Suprapubic skin (tissue), 4 donors: Measurements from ENCODE around the gene TMTC2. TPM values are rescaled to one million over a fixed set of nuclear protein-coding genes. Genes with fewer than 3 reads are reported as not detected.

Experiments used
- DNase-seq, 2 donors: peaks; one replicate each; pipeline ENCODE4 v3.0.0-alpha.2; 2019; ENCODE audit warnings: low spot score in 2 of 2
- H3K27ac ChIP-seq: fragments of 200-600 bp; sonication (generic); one replicate; pipeline ENCODE4 v1.5.1; 2019
- H3K27me3 ChIP-seq: fragments of 200-600 bp; sonication (generic); one replicate; pipeline ENCODE4 v1.5.1; 2019
- H3K36me3 ChIP-seq: fragments of 200-600 bp; sonication (generic); one replicate; pipeline ENCODE4 v1.5.1; 2019
- H3K4me1 ChIP-seq: fragments of 200-600 bp; sonication (generic); one replicate; pipeline ENCODE4 v1.5.1; 2019
- H3K4me3 ChIP-seq: fragments of 200-600 bp; sonication (generic); one replicate; pipeline ENCODE4 v1.5.1; 2019; ENCODE audit warnings: mild to moderate bottlenecking
- H3K9me3 ChIP-seq: fragments of 200-600 bp; sonication (generic); one replicate; pipeline ENCODE4 v1.5.1; 2019
- EP300 ChIP-seq: sonication (generic); formaldehyde crosslinking; IDR thresholded peaks from one replicate; pipeline ENCODE4 v1.6.1; 2017; ENCODE audit warnings: antibody characterized with exemption
- POLR2A ChIP-seq, 2 donors: fragments of 450-650 bp; IDR thresholded peaks; one replicate each; pipeline ENCODE4 v1.6.1; 2017; ENCODE audit warnings: antibody characterized with exemption in 2 of 2, mild to moderate bottlenecking in 2 of 2, moderate library complexity in 2 of 2
- POLR2AphosphoS5 ChIP-seq, 3 donors: sonication (generic); formaldehyde crosslinking; IDR thresholded peaks; one replicate each; pipeline ENCODE4 v1.6.1; 2017; ENCODE audit warnings: antibody characterized with exemption in 3 of 3
- WGBS: methylation state at CpG from one replicate; pipeline ENCODE4 v1.1.5; 2018; 5-methylcytosine and 5-hydroxymethylcytosine counted together
- total RNA-seq, 4 donors: library from RNA; depleted of rRNA; stranded (reverse); fragments of >200 nt; gene quantifications; one replicate each; pipeline ENCODE4 v1.1.0, GENCODE V29; 2016
- TF ChIP-seq, protein P1 (sequence below), 2 donors: fragments of 200-600 bp in 1 of 2; fragments of 450-650 bp in 1 of 2; sonication (generic) in 1 of 2; IDR thresholded peaks; one replicate each; pipeline ENCODE4 v1.5.1; 2016 to 2019; ENCODE audit warnings: antibody characterized with exemption in 2 of 2, mild to moderate bottlenecking in 1 of 2, moderate library complexity in 1 of 2

Gene TMTC2
- total RNA-seq, 4 donors from 2014 or later: 16.7 to 21.1 (median 18.9) TPM

DNA sequence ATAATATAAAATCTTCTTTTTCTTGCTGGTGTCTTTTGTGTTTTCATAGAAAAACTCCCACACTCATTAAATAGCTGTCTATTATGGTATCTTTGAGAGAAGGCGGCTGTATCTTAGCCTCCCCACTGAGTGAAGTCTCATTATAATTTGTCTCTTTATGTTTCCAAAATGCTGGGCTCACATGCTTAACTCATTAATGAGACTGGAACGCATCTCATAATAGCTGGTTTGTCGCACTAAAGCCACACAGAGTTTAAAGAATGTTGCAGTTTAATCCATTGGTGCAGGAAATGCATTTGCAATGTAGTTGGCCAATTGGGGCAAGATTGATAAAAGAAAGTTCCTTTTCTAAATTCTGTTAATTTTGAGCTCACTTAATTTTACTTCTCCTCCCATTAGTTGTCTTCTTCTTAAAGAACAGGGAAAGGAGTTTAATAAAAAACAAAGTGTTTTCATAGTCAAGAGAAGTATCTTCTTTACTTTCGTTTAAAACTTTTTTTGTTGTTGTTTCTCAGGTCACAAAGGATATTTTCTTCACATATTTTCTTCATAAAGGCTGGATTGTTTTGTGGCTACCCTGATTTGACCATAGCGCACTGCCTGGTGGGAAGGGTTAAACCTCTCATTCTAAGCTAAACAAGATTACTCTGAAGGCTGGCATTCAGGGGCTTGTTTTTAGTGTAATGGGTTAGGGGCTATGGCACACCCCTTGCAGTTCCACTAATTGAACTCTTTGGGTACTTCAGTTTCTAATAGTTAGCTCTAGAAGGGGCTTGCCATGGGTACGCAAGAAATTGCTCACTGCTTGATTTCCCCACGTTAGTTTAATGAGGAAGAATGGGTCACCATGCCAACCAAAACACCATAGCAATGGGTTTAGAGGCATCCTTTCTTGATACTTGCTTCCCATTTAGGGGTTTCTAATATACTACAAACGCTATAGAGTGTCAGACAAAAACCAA lies 197.0 kb downstream of the TMTC2 start:
- no peak for TF ChIP-seq POLR2AphosphoS5 (IDR thresholded peaks at IDR 0.05)
- TF ChIP-seq, protein P1, sequence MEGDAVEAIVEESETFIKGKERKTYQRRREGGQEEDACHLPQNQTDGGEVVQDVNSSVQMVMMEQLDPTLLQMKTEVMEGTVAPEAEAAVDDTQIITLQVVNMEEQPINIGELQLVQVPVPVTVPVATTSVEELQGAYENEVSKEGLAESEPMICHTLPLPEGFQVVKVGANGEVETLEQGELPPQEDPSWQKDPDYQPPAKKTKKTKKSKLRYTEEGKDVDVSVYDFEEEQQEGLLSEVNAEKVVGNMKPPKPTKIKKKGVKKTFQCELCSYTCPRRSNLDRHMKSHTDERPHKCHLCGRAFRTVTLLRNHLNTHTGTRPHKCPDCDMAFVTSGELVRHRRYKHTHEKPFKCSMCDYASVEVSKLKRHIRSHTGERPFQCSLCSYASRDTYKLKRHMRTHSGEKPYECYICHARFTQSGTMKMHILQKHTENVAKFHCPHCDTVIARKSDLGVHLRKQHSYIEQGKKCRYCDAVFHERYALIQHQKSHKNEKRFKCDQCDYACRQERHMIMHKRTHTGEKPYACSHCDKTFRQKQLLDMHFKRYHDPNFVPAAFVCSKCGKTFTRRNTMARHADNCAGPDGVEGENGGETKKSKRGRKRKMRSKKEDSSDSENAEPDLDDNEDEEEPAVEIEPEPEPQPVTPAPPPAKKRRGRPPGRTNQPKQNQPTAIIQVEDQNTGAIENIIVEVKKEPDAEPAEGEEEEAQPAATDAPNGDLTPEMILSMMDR (IDR thresholded peaks at IDR 0.05): no peak
- no peak for TF ChIP-seq POLR2A (IDR thresholded peaks at IDR 0.05)
- no peak for TF ChIP-seq EP300
- Histone ChIP-seq H3K27ac (no peak overlapping the region), H3K4me1 (peaks cover 6% of the 10 kb centered on the region), H3K9me3 (no peaks in the 10 kb centered on the region), H3K4me3 (no peak overlapping the region), H3K36me3 (no peaks in the 10 kb centered on the region), H3K27me3 (no peaks in the 10 kb centered on the region)
- 80% methylated on average over 8 of the region's 8 CpGs for WGBS
- DNase-seq: no peak

DNA sequence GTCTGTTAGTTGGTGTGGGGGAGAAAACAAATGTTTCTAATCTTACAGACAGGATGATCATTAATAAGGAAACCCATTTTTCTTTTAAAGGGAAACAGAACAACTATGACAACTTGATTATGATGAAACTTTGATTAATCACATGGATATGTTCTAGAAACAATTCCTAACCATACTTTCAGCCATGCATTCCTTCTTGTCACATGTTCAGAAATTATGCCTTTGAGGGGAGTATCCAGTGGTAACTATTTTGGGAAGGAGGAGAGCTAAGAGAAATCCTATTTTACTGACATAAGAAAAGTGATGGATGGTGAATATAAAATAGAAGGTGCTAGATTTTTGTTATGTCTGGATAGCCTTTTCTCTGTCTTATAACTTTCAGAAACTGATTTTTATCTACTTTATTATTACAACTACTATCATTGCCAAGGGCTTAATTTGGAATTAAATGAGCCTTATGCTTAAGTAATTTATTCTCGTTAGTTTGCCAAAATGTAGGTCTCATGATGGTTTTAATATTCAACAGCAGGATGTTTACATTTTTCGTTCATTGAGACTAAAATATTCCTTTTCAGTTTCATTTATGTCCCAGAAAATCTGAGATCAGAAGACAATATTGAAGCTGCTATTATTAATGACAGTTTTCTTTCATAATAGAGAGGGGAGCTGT lies 200.1 kb downstream of the TMTC2 start:
- Histone ChIP-seq H3K4me3 (no peak overlapping the region), H3K4me1 (no peaks in the 10 kb centered on the region), H3K36me3 (no peaks in the 10 kb centered on the region), H3K27ac (no peak overlapping the region), H3K9me3 (no peaks in the 10 kb centered on the region), H3K27me3 (no peaks in the 10 kb centered on the region)
- DNase-seq: no peak
- 44% methylated on average over 2 of the region's 2 CpGs for WGBS
- TF ChIP-seq POLR2AphosphoS5 (IDR thresholded peaks at IDR 0.05): no peak
- TF ChIP-seq, protein P1 (IDR thresholded peaks at IDR 0.05): no peak
- no peak for TF ChIP-seq EP300
- TF ChIP-seq POLR2A (IDR thresholded peaks at IDR 0.05): no peak

DNA sequence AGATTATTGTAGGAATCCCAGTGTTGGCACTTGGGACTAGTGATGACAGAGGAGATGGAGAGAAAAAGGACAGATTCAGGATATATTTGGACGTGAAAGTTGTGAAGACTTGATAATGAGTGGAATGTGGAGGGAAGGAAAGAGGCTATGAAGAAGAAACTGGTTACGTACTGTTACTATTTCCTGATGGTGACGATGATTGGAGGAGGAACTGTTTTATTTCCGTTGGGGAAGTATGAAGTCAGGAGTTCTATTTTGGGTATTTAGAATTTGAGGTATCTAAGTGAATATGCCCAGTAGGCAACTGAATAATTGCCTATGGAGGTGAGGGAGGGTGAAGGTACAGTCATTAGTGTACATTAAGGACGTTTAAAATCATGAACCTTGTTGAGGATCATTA lies 207.2 kb downstream of the TMTC2 start:
- H3K27ac ChIP-seq: no peak overlapping the region
- no peak overlapping the region for H3K4me3 ChIP-seq
- TF ChIP-seq POLR2AphosphoS5 (IDR thresholded peaks at IDR 0.05) (no peak), EP300 (no peak), POLR2A (IDR thresholded peaks at IDR 0.05) (no peak)
- TF ChIP-seq, protein P1 (IDR thresholded peaks at IDR 0.05): no peak
- H3K4me1 ChIP-seq: peaks cover 4% of the 10 kb centered on the region
- 73% methylated on average over 5 of the region's 5 CpGs for WGBS
- H3K36me3 ChIP-seq: no peaks in the 10 kb centered on the region
- no peaks in the 10 kb centered on the region for H3K9me3 ChIP-seq
- no peaks in the 10 kb centered on the region for H3K27me3 ChIP-seq
- DNase-seq: no peak

DNA sequence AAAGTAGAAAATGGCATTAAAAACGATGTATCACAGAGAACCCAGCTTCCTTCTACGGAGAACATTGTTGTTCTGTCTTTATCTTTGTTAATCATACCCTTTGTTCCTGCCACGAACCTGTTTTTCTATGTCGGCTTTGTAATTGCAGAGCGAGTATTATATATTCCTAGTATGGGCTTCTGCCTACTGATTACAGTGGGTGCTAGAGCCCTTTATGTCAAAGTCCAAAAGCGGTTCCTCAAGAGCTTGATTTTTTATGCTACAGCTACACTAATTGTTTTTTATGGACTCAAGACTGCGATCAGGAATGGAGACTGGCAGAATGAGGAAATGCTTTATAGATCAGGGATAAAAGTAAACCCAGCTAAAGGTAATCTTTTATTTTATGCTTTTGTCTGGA lies 209.6 kb downstream of the TMTC2 start:
- no peak overlapping the region for H3K27ac ChIP-seq
- H3K4me3 ChIP-seq: no peak overlapping the region
- TF ChIP-seq POLR2A (IDR thresholded peaks at IDR 0.05): no peak
- TF ChIP-seq, protein P1 (IDR thresholded peaks at IDR 0.05): no peak
- no peak for TF ChIP-seq EP300
- no peak for TF ChIP-seq POLR2AphosphoS5 (IDR thresholded peaks at IDR 0.05)
- 85% methylated on average over 7 of the region's 7 CpGs for WGBS
- no peak for DNase-seq
- H3K27me3 ChIP-seq: no peaks in the 10 kb centered on the region
- no peaks in the 10 kb centered on the region for H3K9me3 ChIP-seq
- no peaks in the 10 kb centered on the region for H3K36me3 ChIP-seq
- peaks cover 4% of the 10 kb centered on the region for H3K4me1 ChIP-seq

DNA sequence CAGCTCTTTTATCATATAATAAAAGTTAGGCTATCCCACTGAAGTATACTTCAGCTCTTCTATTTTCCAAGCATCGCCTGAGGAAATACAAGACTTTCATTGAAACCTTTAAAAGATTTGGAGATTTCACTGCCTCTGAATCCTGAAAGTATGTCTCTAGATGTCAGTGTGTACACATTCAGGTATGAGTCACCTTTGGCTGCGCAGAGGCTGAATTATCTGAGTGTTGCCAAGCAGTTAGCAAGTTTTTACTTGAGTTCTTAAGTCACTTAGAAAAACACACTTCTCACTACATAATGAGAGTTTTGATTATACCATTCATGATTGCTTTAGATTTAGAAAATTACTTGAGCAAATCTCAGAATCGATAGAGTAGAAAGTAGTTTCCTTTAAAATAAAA lies 210.3 kb downstream of the TMTC2 start:
- Histone ChIP-seq H3K36me3 (no peaks in the 10 kb centered on the region), H3K27me3 (no peaks in the 10 kb centered on the region), H3K27ac (no peak overlapping the region), H3K4me3 (no peak overlapping the region), H3K4me1 (peaks cover 4% of the 10 kb centered on the region), H3K9me3 (no peaks in the 10 kb centered on the region)
- TF ChIP-seq EP300: no peak
- TF ChIP-seq, protein P1 (IDR thresholded peaks at IDR 0.05): no peak
- no peak for TF ChIP-seq POLR2AphosphoS5 (IDR thresholded peaks at IDR 0.05)
- TF ChIP-seq POLR2A (IDR thresholded peaks at IDR 0.05): no peak
- 57% methylated on average over 3 of the region's 3 CpGs for WGBS
- DNase-seq: no peak
